AG09309 (cell line): ENCODE results near the gene SDE2.
A peak's percentile ranks its signal among the peaks of the same experiment; 100 is the strongest.

ENCODE experiments used
- DNase-seq: peaks from one replicate; pipeline ENCODE4 v3.0.0-alpha.2; 2010; ENCODE audit warnings: low read depth
- H3K4me3 ChIP-seq: 2 replicates; pipeline ENCODE4 v1.5.1; 2011; ENCODE audit warnings: mild to moderate bottlenecking, low read depth, low read length, moderate library complexity; ENCODE audit not compliant: control insufficient read depth
- TF ChIP-seq, protein P1 (sequence below): IDR thresholded peaks from 2 replicates; pipeline ENCODE4 v1.5.1; 2011; ENCODE audit warnings: mild to moderate bottlenecking, low read depth, low read length, inconsistent platforms; ENCODE audit not compliant: insufficient read depth, control insufficient read depth; ENCODE audit errors: missing control alignments

SDE2 gene

DNA sequence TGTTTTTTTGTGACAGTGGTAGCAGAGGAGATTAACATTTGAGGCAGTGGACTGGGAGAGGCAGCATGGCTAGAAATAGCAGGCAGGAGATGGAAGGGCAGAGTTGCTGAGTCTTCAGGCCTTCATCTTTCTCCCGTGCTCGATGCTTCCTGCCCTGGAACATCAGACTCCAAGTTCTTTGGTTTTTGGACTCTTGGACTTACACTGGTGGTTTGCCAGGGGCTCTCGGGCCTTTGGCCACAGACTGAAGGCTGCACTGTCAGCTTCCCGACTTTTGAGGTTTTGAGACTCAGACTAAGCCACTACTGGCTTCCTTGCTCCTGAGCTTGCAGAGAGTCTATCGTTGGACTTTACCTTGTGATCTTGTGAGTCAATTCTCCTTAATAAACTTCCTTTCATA lies 33.9 kb downstream of the SDE2 start:
- TF ChIP-seq, protein P1, sequence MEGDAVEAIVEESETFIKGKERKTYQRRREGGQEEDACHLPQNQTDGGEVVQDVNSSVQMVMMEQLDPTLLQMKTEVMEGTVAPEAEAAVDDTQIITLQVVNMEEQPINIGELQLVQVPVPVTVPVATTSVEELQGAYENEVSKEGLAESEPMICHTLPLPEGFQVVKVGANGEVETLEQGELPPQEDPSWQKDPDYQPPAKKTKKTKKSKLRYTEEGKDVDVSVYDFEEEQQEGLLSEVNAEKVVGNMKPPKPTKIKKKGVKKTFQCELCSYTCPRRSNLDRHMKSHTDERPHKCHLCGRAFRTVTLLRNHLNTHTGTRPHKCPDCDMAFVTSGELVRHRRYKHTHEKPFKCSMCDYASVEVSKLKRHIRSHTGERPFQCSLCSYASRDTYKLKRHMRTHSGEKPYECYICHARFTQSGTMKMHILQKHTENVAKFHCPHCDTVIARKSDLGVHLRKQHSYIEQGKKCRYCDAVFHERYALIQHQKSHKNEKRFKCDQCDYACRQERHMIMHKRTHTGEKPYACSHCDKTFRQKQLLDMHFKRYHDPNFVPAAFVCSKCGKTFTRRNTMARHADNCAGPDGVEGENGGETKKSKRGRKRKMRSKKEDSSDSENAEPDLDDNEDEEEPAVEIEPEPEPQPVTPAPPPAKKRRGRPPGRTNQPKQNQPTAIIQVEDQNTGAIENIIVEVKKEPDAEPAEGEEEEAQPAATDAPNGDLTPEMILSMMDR = no peak
- no peak for DNase-seq
- no peak overlapping the region for H3K4me3 ChIP-seq

DNA sequence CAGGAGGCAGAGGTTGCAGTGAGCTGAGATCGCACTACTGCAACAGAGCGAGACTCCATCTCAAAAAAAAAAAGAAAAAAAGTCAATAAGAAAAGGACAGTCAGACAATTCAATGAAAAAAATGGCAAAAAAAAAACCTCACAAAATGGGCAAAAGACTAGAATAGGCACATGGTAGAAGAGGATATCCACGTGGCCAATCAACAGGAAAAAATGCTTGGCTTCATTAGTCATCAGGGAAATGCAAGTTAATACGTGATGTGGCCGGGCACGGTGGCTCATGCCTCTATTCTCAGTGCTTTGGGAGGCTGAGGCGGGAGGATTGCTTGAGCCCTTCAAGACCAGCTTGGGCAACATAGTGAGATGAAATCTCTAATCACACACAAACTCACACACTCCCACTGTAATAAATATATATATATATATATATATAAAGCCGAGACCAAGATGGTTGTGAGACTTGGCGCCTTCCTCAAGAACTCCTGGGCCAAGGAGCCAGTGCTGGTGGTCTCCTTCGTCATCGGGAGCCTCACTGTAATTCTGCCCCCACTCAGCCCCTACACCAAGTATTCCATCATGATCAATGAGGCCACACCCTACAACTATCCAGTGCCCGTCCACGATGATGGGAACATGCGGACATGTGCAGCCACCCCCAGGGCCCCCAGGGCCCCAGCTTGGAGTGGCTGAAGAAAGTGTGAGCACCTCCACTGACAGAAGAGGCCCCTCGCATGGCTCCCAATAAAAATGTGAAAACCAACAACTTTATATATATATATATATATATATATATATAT lies 35.2 kb downstream of the SDE2 start:
- no peak overlapping the region for H3K4me3 ChIP-seq
- TF ChIP-seq, protein P1 = no peak
- DNase-seq = no peak

DNA sequence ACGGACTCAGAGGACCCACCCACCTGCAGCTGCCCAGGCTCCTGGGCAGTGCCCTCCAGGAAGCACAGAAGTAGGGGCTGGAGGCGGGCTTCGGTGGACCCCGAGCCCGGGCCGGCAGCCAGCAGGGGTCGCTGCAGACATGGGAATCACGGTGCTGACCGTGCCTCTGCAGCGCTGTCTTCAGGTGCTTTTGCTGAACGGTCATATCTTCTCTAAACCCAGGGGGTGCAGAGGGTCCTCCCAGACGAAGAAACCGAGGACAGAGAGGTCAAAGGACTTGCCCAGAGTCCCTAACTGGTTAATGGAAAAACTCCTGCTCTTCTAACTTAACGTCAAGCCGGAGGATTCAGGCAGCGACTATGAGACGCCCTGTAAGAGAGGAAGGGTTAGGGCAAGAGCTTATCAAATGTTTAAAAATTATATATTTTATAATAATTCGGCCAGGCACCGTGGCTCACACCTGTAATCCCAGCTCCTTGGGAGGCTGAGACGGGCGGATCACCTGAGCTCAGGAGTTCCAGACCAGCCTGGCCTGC lies 36.6 kb downstream of the SDE2 start:
- DNase-seq = no peak
- no peak overlapping the region for H3K4me3 ChIP-seq
- TF ChIP-seq, protein P1 = peak; percentile 59

DNA sequence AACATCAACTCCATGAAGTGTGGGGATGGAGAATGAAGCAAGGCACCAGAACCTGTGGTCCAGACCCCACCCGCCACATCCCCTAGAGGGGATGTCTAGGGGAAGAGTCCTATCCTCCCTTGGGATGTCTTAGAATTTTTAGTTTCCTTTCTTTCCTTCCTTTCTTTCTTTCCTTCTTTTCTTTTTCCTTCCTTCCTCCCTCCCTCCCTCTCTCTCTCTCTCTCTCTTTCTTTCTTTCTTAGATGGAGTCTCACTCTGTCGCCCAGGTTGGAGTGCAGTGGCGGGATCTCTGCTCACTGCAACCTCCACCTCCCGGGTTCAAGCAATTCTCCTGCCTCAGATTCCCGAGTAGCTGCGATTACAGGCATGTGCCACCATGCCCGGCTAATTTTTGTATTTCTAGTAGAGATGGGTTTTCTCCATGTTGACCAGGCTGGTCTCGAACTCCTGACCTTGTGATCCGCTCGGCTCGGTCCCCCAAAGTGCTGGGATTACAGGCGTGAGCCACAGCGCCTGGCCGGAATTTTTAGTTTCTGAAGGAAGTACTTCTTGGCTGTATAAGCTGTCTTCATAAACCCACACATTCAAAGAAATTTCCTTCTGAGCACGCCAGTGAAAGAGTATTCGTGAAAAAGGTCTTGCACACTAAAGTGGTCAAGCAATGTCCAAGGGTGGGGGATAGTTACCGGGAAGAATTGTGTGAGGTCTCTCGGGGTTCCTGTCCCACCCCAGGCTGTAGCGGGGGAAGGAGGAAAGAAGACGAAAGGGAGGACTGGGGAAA lies 37.3 kb downstream of the SDE2 start:
- no peak for DNase-seq
- no peak overlapping the region for H3K4me3 ChIP-seq
- TF ChIP-seq, protein P1 = no peak

DNA sequence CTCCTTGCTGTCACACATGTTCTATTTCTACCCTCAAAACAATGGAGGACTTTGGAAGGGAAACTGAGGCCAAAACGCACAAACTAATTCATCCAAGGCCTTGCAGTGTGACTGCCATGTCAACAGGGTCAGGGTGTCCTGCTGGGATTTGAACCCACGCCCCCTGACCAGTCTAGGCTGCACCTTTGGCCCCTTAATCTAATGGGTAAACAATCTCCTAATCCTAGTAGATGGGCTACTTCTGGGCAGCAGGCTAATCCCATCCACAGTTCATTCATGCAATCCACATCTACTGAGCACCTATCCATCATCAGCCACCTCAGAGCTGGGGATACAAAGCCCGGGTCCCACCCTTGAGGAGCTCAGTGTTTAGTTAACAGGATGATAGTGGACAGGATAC lies 41.1 kb downstream of the SDE2 start:
- TF ChIP-seq, protein P1 = no peak
- H3K4me3 ChIP-seq = no peak overlapping the region
- no peak for DNase-seq

DNA sequence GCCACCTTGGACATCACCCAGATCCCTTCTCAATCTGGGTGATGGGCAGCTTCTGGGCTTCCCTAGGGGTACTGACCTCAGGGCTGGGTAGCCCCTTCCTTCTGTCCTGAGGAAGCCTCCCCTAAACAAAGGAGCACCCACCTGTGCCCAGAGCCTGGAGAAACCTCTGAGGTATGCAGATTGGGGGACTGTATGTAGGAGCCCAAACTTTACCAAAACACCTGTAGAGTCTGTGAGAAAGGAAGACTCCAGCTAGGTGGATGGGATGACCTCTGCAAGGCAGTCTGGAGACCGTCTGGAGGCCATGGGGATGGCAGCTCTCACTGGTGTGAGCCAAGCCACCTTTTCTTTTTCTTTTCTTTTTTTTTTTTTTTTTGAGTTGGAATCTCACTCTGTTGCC lies 44.4 kb downstream of the SDE2 start:
- DNase-seq = no peak
- H3K4me3 ChIP-seq = no peak overlapping the region
- TF ChIP-seq, protein P1 = no peak
